ENCODE measurements around the gene LRTM2.

The LRTM2 gene

GRCh38 chr12:1844223-1844622 lies 23.9 kb downstream of the LRTM2 start:
- DNase-seq: no peak

GRCh38 chr12:1844661-1845409 lies 24.5 kb downstream of the LRTM2 start:
- no peak for DNase-seq

- DNase-seq: no peak
Observed at GRCh38 chr12:1845427-1845826, 25.1 kb downstream of the LRTM2 start.

GRCh38 chr12:1845886-1846285 lies 25.5 kb downstream of the LRTM2 start:
- DNase-seq: no peak

- no peak for DNase-seq
Observed at GRCh38 chr12:1846421-1847405, 26.3 kb downstream of the LRTM2 start.

GRCh38 chr12:1847411-1847810 lies 27.0 kb downstream of the LRTM2 start:
- no peak for DNase-seq

- DNase-seq: no peak
Observed at GRCh38 chr12:1848146-1848545, 27.8 kb downstream of the LRTM2 start.

GRCh38 chr12:1848745-1849144 lies 28.4 kb downstream of the LRTM2 start:
- no peak for DNase-seq

- no peak for DNase-seq
Observed at GRCh38 chr12:1851151-1851701, 30.9 kb downstream of the LRTM2 start.

GRCh38 chr12:1852076-1852475 lies 31.7 kb downstream of the LRTM2 start:
- DNase-seq: no peak

GRCh38 chr12:1853716-1854115 lies 33.4 kb downstream of the LRTM2 start:
- no peak for DNase-seq

- DNase-seq: no peak
Observed at GRCh38 chr12:1855241-1855640, 34.9 kb downstream of the LRTM2 start.

GRCh38 chr12:1857086-1857485 lies 36.7 kb downstream of the LRTM2 start:
- no peak for DNase-seq

- no peak for DNase-seq
Observed at GRCh38 chr12:1857821-1858220, 37.5 kb downstream of the LRTM2 start.

GRCh38 chr12:1858456-1858855 lies 38.1 kb downstream of the LRTM2 start:
- no peak for DNase-seq

- DNase-seq: no peak
Observed at GRCh38 chr12:1859643-1860042, 39.3 kb downstream of the LRTM2 start.

- no peak for DNase-seq
Observed at GRCh38 chr12:1862973-1863372, 42.6 kb downstream of the LRTM2 start.

- DNase-seq: no peak
Observed at GRCh38 chr12:1863823-1864222, 43.5 kb downstream of the LRTM2 start.

- DNase-seq: no peak
Observed at GRCh38 chr12:1864456-1864855, 44.1 kb downstream of the LRTM2 start.

GRCh38 chr12:1864867-1865266 lies 44.5 kb downstream of the LRTM2 start:
- no peak for DNase-seq

GRCh38 chr12:1865284-1865866 lies 45.0 kb downstream of the LRTM2 start:
- DNase-seq: no peak

- DNase-seq: no peak
Observed at GRCh38 chr12:1869145-1869544, 48.8 kb downstream of the LRTM2 start.

GRCh38 chr12:1870086-1870485 lies 49.7 kb downstream of the LRTM2 start:
- no peak for DNase-seq

All from bone marrow (tissue), 2 donors.